HG03378 (cell line): ENCODE measurements around the gene CRYGD.
A peak's percentile ranks its signal among the peaks of the same experiment; 100 is the strongest.

Experiments
- ATAC-seq: cut with Tn5 transposase; IDR thresholded peaks from one replicate; pipeline ENCODE4 v1.9.1; 2021; ENCODE audit warnings: mild to moderate bottlenecking, moderate library complexity; ENCODE audit not compliant: unreplicated experiment

Gene CRYGD

DNA sequence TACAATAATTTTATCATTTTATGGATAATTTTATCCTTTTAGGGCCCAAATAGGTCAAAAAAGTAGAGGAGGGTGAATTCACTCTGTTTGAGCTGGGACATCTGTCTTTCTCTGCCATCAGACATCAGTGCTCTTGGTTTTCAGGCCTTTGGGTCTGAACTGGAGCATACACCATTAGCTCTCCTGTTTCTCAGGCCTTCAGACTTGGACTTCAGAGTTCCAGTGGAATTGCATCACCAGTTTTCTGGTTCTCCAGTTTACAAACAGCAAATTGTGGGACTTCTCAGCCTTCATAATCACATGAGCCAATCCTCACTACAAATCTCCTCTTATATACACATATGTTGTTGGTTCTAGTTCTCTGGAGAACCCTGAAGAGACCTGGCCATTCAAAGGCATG, 33.9 kb downstream of the CRYGD start:
- ATAC-seq = no peak

DNA sequence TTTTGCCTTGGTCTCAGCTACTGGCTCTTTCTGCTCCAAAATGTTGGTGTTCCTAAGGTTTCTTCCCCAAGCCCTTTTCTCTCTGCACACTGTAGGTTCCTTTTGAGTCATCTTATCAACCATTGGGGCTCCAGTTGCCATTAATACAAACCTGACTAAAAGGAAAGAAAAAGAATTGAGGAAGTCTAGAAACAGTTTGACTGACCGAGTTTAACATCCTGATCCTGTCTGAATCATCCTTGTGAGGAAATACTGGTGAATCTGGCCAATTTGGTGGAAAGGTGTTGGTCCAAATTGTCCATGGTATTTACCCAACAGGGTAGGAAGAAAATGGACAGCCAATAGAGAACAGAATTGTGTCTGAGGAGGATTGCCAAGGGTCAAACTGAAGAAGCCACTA, 38.3 kb downstream of the CRYGD start:
- no peak for ATAC-seq

DNA sequence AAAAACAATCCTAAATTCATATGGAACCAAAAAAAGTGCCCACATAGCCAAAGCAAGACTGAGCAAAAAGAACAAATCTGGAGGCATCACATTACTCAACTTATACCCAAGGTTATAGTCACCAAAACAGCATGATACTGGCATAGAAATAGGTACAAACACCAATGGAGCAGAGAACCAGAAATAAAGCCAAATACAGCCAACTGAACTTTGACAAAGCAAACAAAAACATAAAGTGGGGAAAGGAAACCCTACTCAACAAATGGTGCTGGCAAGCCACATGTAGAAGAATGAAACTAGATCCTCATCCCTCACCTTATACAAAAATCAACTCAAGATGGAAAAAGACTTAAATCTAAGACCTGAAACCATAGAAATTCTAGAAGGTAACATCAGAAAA, 40.5 kb downstream of the CRYGD start:
- no peak for ATAC-seq

DNA sequence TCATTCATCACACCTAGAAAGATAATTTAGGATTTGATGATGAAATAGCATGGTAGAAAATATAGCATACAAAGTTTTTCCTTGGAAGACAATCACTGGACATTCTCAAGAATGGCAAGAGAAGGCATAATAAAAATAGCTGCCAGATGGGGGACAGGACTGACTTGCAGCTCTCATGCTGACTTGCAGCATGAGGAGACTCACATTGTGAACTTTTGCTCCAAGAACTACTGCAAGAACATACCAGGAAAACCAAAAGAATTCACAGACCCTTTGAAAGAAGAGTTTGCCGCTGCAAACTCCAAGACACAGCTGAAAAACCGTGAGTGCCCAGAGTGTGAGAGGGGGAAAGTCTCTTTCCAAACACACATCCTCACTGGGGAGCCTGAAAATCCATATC, 47.0 kb downstream of the CRYGD start:
- ATAC-seq = no peak

DNA sequence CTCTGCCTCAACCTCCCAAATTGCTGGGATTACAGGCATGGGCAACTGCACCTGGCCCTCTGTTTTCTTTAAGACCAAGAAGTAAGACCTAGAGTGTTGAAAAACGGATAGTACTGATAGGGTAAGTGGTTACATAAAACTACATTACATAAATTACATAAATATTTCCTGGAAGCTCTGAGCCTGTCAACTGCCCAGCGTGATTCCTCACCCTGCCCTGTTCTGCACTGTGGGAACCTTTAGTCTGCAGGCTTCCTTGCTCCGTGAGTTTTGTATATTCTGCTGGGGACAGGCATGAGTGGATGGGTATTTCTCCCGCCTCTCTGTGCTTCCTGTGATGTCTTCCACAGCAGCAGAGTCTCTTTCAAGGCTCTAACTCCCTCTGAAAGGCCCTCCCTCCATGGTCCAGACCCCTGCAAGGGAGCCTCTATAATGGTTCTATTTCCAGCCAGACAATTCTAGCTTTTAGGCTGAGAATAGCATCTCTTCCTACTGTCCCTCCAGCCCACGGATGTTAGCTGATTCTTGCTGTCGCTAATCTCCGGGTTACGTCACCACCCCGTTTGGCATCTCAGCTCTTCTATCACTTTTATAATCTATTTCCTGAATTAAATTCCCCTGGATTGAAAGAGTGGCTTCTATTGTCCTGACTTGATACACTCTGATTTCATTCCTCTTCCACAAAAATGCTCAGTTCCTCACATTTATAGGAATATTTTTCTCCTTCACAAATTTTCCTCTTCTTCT, 49.5 kb downstream of the CRYGD start:
- ATAC-seq = no peak

DNA sequence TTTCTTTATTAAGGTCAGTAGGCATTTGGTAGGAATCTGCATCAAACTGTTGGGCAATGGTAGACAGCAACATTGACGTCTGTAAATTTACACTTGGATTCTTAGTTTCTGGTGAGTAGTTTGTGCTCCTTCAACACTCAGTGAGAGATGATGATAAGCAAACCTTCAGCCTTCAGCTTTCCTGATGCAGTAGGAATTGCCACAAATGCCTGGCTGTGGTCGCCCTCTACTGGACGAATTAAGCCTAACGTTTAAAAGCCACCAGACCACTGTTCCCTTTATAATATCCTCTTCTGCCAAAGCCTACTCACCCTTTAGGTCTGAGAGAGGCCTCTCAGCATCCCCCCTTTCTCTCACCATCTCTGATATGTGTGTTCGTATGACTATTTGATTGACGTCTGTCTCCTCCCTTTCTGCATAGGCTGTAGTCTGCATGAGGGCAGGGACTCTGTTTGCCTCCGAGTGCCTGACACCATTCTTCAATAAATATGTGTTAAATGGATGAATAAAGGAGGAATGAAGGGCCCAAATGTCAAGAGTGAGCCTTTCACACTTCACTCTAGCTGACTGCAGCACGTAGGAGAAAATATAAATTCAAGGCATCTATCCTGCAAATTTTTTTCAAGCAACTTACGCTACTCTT, 52.0 kb downstream of the CRYGD start:
- ATAC-seq = peak; percentile 89
